SW 1271 (cell line): ENCODE data around the gene REPS2.
"Not testable (repeated sequence)": the region's sequence is repeated elsewhere in the genome, so short reads cannot be mapped to it uniquely, and the experiment has no call there.

Source experiments
- DNase-seq, 2 experiments: peaks; one replicate each; lab custom pipeline; 2025; lab: John Stamatoyannopoulos, UW

The REPS2 gene

GRCh38 chrX:16946361-16946964 is at the start of gene REPS2:
REPS2 (plus strand) TSS chrX:16946658; CDS start chrX:16946862, 204 bp downstream.
- DNase-seq: peak; percentile 10 to 39

DNA sequence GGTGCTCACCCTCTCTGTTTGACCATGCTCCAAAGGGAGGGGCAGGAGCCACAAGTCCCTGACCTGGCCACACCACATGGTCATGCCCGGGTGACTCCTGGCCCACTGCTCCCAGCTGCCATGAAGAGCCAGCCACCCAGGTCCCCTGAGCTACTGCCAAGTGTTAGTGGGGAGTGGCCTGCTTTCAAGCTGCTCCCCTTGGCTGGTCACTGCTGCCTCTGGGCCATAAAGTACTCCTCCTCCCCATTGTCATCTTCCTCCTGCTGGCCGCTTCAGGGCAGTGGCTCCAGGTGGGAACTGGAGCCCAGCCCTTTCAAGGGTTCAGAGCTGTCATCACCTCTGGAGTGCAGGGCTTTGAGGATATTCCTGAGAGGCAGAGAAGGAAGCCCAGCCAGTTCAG is 49.0 kb upstream of the REPS2 start:
- DNase-seq: no peak

- DNase-seq: no peak
Observed at GRCh38 chrX:16903274-16904022, 43.0 kb upstream of the REPS2 start.

DNA sequence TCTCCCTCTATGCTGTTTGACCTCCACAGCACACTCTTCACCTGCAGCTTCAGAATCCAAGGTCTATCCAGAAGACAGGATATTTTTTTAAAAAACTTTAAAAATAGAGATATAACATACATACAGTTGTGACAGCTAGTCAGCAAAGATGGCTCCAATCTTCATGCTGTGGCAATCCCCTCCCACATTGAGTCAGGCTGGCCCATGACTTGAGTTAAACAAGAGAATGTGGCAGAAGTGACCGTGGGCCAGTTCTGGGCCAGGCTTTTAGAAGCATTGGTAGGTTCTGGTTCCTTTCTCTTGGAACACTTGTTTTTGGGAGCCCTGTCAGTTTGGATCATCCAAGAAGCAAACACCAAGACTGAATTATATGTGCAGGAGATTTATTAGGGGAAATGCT is 36.1 kb upstream of the REPS2 start:
- no peak for DNase-seq

GRCh38 chrX:16914058-16914457 is 32.4 kb upstream of the REPS2 start:
- no peak for DNase-seq

- DNase-seq: no peak
Observed at GRCh38 chrX:16916561-16916960, 29.9 kb upstream of the REPS2 start.

GRCh38 chrX:16917120-16917519 is 29.3 kb upstream of the REPS2 start:
- no peak for DNase-seq

- DNase-seq: no peak
Observed at GRCh38 chrX:16918979-16919378, 27.5 kb upstream of the REPS2 start.

DNA sequence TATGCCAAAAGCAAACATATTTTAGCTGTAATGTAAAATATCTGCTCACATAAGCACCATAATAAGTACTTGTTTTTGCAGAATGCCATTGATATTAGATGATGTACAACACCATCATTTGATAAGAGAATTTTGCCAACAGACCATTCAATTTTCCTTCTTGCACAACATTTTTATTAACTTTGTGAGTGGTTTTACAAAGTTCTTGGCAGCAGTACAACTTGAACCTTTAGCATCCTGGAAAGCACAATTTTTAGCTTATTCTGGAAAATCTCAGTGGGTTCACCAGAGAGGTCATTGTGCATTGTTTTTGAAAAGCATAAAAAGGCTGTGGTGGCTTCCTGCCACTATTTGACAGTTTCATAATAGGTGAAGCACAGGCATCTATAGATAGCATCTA is 26.4 kb upstream of the REPS2 start:
- DNase-seq: no peak

DNA sequence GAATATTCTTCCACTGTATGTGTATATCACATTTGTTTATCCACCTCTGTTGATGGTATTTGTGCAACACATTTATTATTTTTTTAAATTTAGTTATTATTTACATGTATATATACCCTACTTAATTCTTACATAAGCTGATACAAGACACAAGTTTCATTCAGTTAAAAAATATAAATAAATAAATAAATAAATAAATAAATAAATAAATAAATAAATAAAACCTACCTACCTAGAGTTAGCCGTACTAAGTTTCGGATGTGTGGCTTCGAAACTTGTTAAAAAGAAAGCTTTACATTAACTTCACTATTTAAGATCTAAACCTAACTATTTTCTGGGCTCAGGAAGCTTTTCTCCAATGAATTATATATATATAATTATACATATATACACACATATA is 23.3 kb upstream of the REPS2 start:
- no peak for DNase-seq

GRCh38 chrX:16924631-16925480 is 21.6 kb upstream of the REPS2 start:
- DNase-seq: no peak

DNA sequence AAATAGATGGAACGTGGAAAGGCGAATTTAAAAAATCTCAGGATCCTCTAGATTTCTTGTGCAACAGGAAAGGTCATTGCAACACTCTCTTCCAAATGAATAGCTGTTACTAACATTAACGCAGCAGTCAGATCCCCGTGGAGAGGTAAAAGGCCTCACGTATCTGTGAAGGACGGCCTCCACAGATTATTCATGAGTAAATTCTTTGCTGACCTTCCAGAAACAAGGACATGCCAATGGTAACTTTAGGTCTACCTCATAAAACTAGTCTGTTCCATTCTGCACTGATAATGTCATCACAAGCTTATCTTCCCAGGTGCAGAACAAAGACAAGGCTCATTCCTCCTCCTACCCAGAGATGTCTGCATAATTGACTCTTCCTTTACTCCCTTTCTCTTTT is 16.1 kb upstream of the REPS2 start:
- no peak for DNase-seq

GRCh38 chrX:16931371-16931770 is 15.1 kb upstream of the REPS2 start:
- no peak for DNase-seq

DNA sequence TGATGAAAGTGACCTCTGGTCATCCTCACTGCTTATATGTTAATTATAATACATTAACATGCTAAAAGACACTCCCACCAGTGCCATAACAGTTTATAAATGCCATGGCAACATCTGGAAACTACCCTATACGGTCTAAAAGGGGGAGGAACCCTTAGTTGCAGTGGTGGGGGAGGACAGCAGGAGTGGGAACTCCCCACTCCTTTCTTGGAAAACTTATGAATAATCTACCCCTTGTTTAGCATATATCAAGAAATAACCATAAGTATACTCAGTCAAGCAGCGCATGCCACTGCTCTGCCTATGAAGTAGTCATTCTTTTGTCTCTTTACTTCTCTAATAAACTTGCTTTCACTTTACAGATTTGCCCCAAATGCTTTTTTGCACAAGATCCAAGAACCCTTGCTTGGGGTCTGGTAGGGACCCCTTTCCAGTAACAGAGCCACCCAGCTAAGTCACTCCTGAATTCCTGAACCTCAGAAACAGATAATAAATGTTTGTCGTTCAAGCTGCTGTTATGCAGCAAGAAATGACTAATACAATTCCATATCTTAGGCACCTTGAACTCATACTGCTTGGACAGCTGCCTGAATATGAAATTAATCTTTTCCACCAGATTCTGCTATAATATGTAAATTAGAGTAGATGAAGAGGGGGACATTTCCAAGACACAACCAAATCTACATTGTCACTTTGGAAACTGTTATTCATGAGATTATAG is 14.4 kb upstream of the REPS2 start:
- DNase-seq: no peak

- no peak for DNase-seq
Observed at GRCh38 chrX:16934185-16934584, 12.3 kb upstream of the REPS2 start.

DNA sequence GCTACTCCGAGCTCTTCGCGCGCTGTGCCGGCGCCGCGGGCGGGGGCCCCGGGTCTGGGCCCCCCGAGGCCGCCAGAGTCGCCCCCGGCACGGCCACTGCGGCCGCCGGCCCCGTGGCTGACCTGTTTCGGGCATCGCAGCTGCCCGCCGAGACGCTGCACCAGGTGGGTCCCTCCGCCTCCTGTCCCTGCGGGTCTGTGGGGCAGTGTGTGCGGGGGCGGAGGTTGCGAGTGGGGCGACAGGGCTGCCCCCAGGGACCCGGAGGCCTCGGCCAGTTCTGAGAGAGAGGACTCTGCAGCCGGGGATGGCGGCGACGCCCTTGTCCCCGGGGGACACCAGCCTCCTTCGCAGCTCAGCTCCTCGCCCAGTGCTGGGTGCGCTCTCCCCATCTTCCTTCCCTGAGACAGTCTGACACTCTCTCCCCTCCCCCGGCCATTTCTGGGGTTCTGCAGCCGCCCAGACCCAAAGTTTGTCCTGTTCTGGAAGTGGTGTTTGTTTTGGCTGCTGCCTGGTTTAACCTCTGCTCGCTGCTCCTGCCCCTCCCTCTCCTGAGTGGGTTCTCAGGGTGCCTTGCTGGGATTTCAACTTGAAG is 609 bp downstream of the REPS2 start:
- DNase-seq: no peak

GRCh38 chrX:16950423-16950822 is 4.0 kb downstream of the REPS2 start:
- DNase-seq: no peak

DNA sequence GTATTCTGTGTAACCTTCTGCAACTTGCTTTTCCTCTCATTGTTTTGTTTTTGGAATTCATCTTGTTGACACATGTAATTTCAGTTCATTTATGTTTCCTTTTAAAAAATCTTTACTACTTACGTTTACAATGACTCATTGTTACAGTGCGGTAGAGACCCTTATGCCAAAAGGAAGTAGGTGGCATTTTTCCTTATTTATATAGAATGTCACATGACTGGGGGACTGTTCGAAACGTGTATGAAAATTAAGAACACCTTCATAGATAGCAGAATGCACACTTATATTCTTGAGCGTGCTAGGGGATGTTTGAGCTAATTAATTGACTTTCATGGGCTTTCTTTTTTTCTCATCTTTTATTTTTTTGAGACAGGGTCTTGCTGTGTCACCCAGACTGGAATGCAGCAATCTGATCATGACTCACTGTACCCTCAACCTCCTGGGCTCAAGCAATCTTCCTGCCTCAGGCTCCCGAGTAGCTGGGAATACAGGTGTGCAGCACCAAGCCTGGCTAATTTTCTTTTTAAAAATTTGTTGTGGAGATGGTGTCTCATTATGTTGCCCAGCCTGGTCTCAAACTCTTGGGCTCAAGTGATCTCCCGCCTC is 7.3 kb downstream of the REPS2 start:
- DNase-seq: peak in 1 of 2 experiments; percentile 1

- DNase-seq: no peak
Observed at GRCh38 chrX:16957751-16958150, 11.3 kb downstream of the REPS2 start.

DNA sequence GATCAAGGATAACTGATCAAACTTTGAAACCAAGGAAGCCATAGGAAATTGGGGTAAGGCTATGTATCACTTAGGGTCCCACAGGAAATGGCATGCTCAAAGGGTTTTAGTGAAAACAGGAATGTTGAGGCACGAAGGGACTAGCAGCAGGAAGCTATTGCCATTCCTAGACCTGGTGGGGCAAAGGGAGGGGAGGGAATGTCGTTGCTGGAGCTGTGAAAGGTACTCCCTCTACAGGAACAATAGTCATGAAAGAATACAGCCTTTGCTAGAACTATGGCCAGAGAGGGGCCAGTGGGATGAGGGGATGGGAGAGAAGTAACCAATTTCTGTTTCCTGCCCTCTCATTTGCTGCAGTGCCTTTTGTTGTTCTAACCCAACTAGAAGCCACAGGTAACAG is 11.9 kb downstream of the REPS2 start:
- DNase-seq: no peak

DNA sequence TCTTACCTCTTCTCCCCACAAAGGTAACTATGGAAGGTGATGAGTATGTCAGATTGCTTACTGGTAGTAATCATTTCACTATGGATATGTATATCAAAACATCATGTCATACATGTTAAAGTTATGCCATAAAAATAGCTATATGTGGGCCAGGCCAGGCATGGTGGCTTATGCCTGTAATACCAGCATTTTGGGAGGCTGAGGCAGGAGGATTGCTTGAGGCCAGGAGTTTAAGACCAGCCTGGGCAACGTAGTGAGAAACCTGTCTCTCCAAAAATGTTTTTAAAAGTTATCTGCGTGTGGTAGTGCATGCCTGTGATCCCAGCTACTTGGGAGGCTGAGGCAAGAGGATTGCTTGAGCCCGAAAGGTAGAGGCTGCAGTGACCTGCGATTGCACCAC is 16.2 kb downstream of the REPS2 start:
- DNase-seq: not testable (repeated sequence)
